CD4-positive, alpha-beta T cell (primary cell): ENCODE results near the gene ZNF775. TPM values are rescaled to one million over a fixed set of nuclear protein-coding genes. Genes with fewer than 3 reads are reported as not detected.

Experiments
- ATAC-seq: fragments of 200-7000 bp; cut with Tn5 transposase; one replicate; pipeline ENCODE4 v1.10.0; 2022; ENCODE audit warnings: mild to moderate bottlenecking; ENCODE audit not compliant: poor library complexity
- CTCF ChIA-PET: fragments of 350-600 bp; sonication (Branson Sonifier 250); formaldehyde crosslinking; loops from one replicate; lab custom pipeline; 2021; ENCODE audit warnings: antibody characterized with exemption, inconsistent platforms; lab: Charles Lee
- POLR2A ChIA-PET: fragments of 350-600 bp; sonication (Branson Sonifier 250); formaldehyde crosslinking; loops from one replicate; lab custom pipeline; 2021; ENCODE audit warnings: antibody characterized with exemption, inconsistent platforms; lab: Charles Lee
- DNase-seq, 14 experiments: peaks; one replicate each; pipeline ENCODE4 v3.0.0-alpha.2; 2013 to 2020; ENCODE audit warnings: mixed read lengths in 2 of 14
- H3K27ac ChIP-seq, 2 donors: one replicate each; pipeline versions ENCODE4 v1.5.1 to v1.7.0; 2013; ENCODE audit warnings: low read length in 2 of 2, low read depth in 1 of 2, mild to moderate bottlenecking in 1 of 2
- H3K27me3 ChIP-seq, 2 experiments: 1 replicate in 1 of 2; 2 replicates in 1 of 2; pipeline versions ENCODE4 v1.6.1 to v1.7.0; 2013; ENCODE audit warnings: low read length in 2 of 2, control low read depth in 1 of 2, mild to moderate bottlenecking in 1 of 2, moderate library complexity in 1 of 2; ENCODE audit not compliant: insufficient read depth in 2 of 2, control insufficient read depth in 1 of 2
- H3K36me3 ChIP-seq: one replicate; pipeline ENCODE4 v1.6.1; 2013; ENCODE audit warnings: low read length, control low read depth; ENCODE audit not compliant: insufficient read depth
- H3K4me1 ChIP-seq: one replicate; pipeline ENCODE4 v1.6.1; 2013; ENCODE audit warnings: low read length, control low read depth; ENCODE audit not compliant: insufficient read depth
- H3K4me3 ChIP-seq: one replicate; pipeline ENCODE4 v1.5.1; 2013; ENCODE audit warnings: mild to moderate bottlenecking, low read length, moderate library complexity
- H3K9me3 ChIP-seq, 2 experiments: 1 replicate in 1 of 2; 2 replicates in 1 of 2; pipeline versions ENCODE4 v1.6.1 to v1.7.0; 2013; ENCODE audit warnings: low read length in 2 of 2, mild to moderate bottlenecking in 2 of 2, control low read depth in 1 of 2, moderate library complexity in 1 of 2; ENCODE audit not compliant: control insufficient read depth in 1 of 2, insufficient read depth in 1 of 2
- H3K27ac Mint-ChIP-seq: one replicate; pipeline ENCODE4 v1.8.0; 2020; ENCODE audit warnings: mixed read lengths
- H3K27me3 Mint-ChIP-seq: one replicate; pipeline ENCODE4 v1.8.0; 2021; ENCODE audit warnings: mixed read lengths
- H3K36me3 Mint-ChIP-seq: one replicate; pipeline ENCODE4 v1.8.0; 2021; ENCODE audit warnings: low read depth, mixed read lengths
- H3K4me1 Mint-ChIP-seq: one replicate; pipeline ENCODE4 v1.8.0; 2021; ENCODE audit warnings: low read depth, mixed read lengths
- H3K4me3 Mint-ChIP-seq: one replicate; pipeline ENCODE4 v1.8.0; 2020; ENCODE audit warnings: mild to moderate bottlenecking, mixed read lengths
- H3K9me3 Mint-ChIP-seq: one replicate; pipeline ENCODE4 v1.8.0; 2020; ENCODE audit warnings: mixed read lengths
- intact Hi-C, 2 experiments: fragments of 100-400 bp; cut with DNase I in 1 of 2; cut with micrococcal nuclease in 1 of 2; formaldehyde crosslinking; loops; one replicate each; pipeline versions ENCODE4 v1.15.1 to v1.9.0; 2023 to 2025; cut with DNase I, micrococcal nuclease
- total RNA-seq, 174 experiments: library from RNA in 2 of 174; stranded (reverse) in 2 of 174; gene quantifications; one replicate each; pipeline ENCODE4 v1.2.3 and lab custom pipeline; 2021 to 2026
- TF ChIP-seq, protein P1 (sequence below): fragments of 200-600 bp; IDR thresholded peaks from one replicate; pipeline ENCODE4 v1.8.0; 2022; ENCODE audit warnings: antibody characterized with exemption, mild to moderate bottlenecking

The ZNF775 gene
- total RNA-seq, 2 experiments from 2014 or later = 0.38 to 0.45 TPM

- no peaks in the 10 kb centered on the region for H3K9me3 ChIP-seq
- no peaks in the 10 kb centered on the region for H3K36me3 ChIP-seq
- no peaks in the 10 kb centered on the region for H3K27me3 ChIP-seq
- ATAC-seq (peak; percentile 99), DNase-seq (peak; percentile 77 to 94 (median 86))
- peak overlapping the region; percentile 18 for H3K4me3 Mint-ChIP-seq
- peaks cover 2% of the 10 kb centered on the region for H3K9me3 Mint-ChIP-seq
- intact Hi-C loops = loop anchor here (1.0 to 10.0 kb wide), 4 partner anchors 15 to 136 kb away; no protein-coding TSS in a partner anchor
- no peak overlapping the region for H3K27ac Mint-ChIP-seq
- H3K4me3 ChIP-seq = no peak overlapping the region
- POLR2A ChIA-PET = interaction anchor here (0.7 to 1.4 kb wide), 3 partner anchors 14 to 69 kb away, joined by 3 read pairs; a partner anchor contains a TSS
- H3K27ac ChIP-seq = no peak overlapping the region
- H3K27me3 Mint-ChIP-seq = no peaks in the 10 kb centered on the region
- no peaks in the 10 kb centered on the region for H3K36me3 Mint-ChIP-seq
- peaks cover 9% of the 10 kb centered on the region for H3K4me1 ChIP-seq
- H3K4me1 Mint-ChIP-seq = peaks cover 7% of the 10 kb centered on the region
- TF ChIP-seq, protein P1, sequence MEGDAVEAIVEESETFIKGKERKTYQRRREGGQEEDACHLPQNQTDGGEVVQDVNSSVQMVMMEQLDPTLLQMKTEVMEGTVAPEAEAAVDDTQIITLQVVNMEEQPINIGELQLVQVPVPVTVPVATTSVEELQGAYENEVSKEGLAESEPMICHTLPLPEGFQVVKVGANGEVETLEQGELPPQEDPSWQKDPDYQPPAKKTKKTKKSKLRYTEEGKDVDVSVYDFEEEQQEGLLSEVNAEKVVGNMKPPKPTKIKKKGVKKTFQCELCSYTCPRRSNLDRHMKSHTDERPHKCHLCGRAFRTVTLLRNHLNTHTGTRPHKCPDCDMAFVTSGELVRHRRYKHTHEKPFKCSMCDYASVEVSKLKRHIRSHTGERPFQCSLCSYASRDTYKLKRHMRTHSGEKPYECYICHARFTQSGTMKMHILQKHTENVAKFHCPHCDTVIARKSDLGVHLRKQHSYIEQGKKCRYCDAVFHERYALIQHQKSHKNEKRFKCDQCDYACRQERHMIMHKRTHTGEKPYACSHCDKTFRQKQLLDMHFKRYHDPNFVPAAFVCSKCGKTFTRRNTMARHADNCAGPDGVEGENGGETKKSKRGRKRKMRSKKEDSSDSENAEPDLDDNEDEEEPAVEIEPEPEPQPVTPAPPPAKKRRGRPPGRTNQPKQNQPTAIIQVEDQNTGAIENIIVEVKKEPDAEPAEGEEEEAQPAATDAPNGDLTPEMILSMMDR = peak; percentile 95
- CTCF ChIA-PET = interaction anchor here (0.8 to 2.2 kb wide), 3 partner anchors 15 to 43 kb away, joined by 3 to 9 read pairs (median 6); a partner anchor contains a TSS
These were observed 42.0 kb downstream of the ZNF775 start for GRCh38 chr7:150420987-150421674.

- Mint-ChIP-seq H3K27me3 (no peaks in the 10 kb centered on the region), H3K36me3 (no peaks in the 10 kb centered on the region), H3K4me1 (peaks cover 7% of the 10 kb centered on the region), H3K27ac (no peak overlapping the region), H3K9me3 (peaks cover 2% of the 10 kb centered on the region), H3K4me3 (no peak overlapping the region)
- ATAC-seq (no peak), DNase-seq (peak in 1 of 14 experiments; percentile 19)
- TF ChIP-seq, protein P1 = no peak
- Histone ChIP-seq H3K36me3 (no peaks in the 10 kb centered on the region), H3K4me1 (peaks cover 9% of the 10 kb centered on the region), H3K27me3 (no peaks in the 10 kb centered on the region), H3K27ac (no peak overlapping the region), H3K4me3 (no peak overlapping the region), H3K9me3 (no peaks in the 10 kb centered on the region)
- ChIA-PET POLR2A (interaction anchor here (1.0 kb wide), 1 partner anchor 16 kb away, joined by 3 read pairs; a partner anchor contains a TSS), CTCF (interaction anchor here (0.8 to 2.2 kb wide), 3 partner anchors 16 to 44 kb away, joined by 3 to 9 read pairs (median 6); a partner anchor contains a TSS)
- intact Hi-C loops = loop anchor here (1.0 to 10.0 kb wide), 3 partner anchors 66 to 137 kb away; no protein-coding TSS in a partner anchor
These were observed 42.7 kb downstream of the ZNF775 start for GRCh38 chr7:150421831-150422230.

- ATAC-seq (no peak), DNase-seq (no peak)
- Histone ChIP-seq H3K27me3 (no peaks in the 10 kb centered on the region), H3K27ac (no peak overlapping the region), H3K4me3 (no peak overlapping the region), H3K4me1 (peaks cover 12% of the 10 kb centered on the region), H3K36me3 (no peaks in the 10 kb centered on the region), H3K9me3 (no peaks in the 10 kb centered on the region)
- Mint-ChIP-seq H3K27ac (no peak overlapping the region), H3K4me1 (peaks cover 7% of the 10 kb centered on the region), H3K9me3 (peaks cover 2% of the 10 kb centered on the region), H3K4me3 (no peak overlapping the region), H3K27me3 (no peaks in the 10 kb centered on the region), H3K36me3 (no peaks in the 10 kb centered on the region)
- POLR2A ChIA-PET = no interaction called here
- intact Hi-C loops = loop anchor here in 1 of 2 experiments (10.0 kb wide), 1 partner anchor 141 kb away; no protein-coding TSS in a partner anchor
- CTCF ChIA-PET = no interaction called here
- TF ChIP-seq, protein P1 = no peak
These were observed 46.5 kb downstream of the ZNF775 start for GRCh38 chr7:150425670-150426069.
